T-cell (primary cell): ENCODE measurements around the gene ROBO1. TPM values are rescaled to one million over a fixed set of nuclear protein-coding genes. Genes with fewer than 3 reads are reported as not detected.

ENCODE experiments used
- ATAC-seq, 4 experiments: fragments of 200-7000 bp in 3 of 4; fragments of 150-1000 bp in 1 of 4; cut with Tn5 transposase; replicated peaks in 1 of 4; 1 replicate in 3 of 4; 2 replicates in 1 of 4; pipeline ENCODE4 v1.10.0; 2021; ENCODE audit warnings: moderate library complexity in 3 of 4, mild to moderate bottlenecking in 2 of 4, moderate number of reproducible peaks in 1 of 4
- CTCF ChIA-PET, 2 donors: fragments of 300-600 bp; sonication (Branson Sonifier 250); formaldehyde crosslinking; loops; one replicate each; lab custom pipeline; 2022; ENCODE audit warnings: antibody characterized with exemption in 2 of 2; lab: Charles Lee
- POLR2A ChIA-PET, 2 donors: fragments of 300-600 bp; sonication (Branson Sonifier 250); formaldehyde crosslinking; loops; one replicate each; lab custom pipeline; 2022; ENCODE audit warnings: antibody characterized with exemption in 2 of 2; lab: Charles Lee
- DNase-seq, 35 experiments: peaks; one replicate each; pipeline versions ENCODE4 v3.0.0 to v3.0.0-alpha.2; 2013 to 2023
- H3K27ac ChIP-seq: one replicate; pipeline ENCODE4 v1.5.1; 2013; ENCODE audit warnings: low read length
- H3K27me3 ChIP-seq, 2 experiments: replicated peaks in 1 of 2; 1 replicate in 1 of 2; 2 replicates in 1 of 2; pipeline versions ENCODE4 v1.6.1 to v1.7.0; 2013; ENCODE audit warnings: low read length in 1 of 2, mixed read lengths in 1 of 2; ENCODE audit not compliant: control insufficient read depth in 2 of 2, insufficient read depth in 2 of 2; ENCODE audit errors: extremely low read depth in 1 of 2
- H3K36me3 ChIP-seq, 2 donors: 1 replicate in 1 of 2; 2 replicates in 1 of 2; pipeline versions ENCODE4 v1.6.1 to v1.7.0; 2013; ENCODE audit warnings: low read length in 1 of 2; ENCODE audit not compliant: control insufficient read depth in 2 of 2, insufficient read depth in 1 of 2; ENCODE audit errors: extremely low read depth in 1 of 2
- H3K4me1 ChIP-seq, 2 experiments: 1 replicate in 1 of 2; 2 replicates in 1 of 2; pipeline versions ENCODE4 v1.6.1 to v1.7.0; 2013; ENCODE audit warnings: low read length in 2 of 2, mixed read lengths in 1 of 2; ENCODE audit not compliant: insufficient read depth in 2 of 2, control insufficient read depth in 1 of 2; ENCODE audit errors: extremely low read depth in 1 of 2
- H3K4me3 ChIP-seq, 2 donors: 1 replicate in 1 of 2; 2 replicates in 1 of 2; pipeline versions ENCODE4 v1.5.1 to v1.7.0; 2013; ENCODE audit warnings: mild to moderate bottlenecking in 2 of 2, low read length in 1 of 2, moderate library complexity in 1 of 2; ENCODE audit not compliant: control insufficient read depth in 1 of 2; ENCODE audit errors: extremely low read depth in 1 of 2
- H3K9me3 ChIP-seq: 2 replicates; pipeline ENCODE4 v1.7.0; 2013
- H3K27ac Mint-ChIP-seq, 2 donors: one replicate each; pipeline ENCODE4 v1.8.0; 2020 to 2021; ENCODE audit warnings: mild to moderate bottlenecking in 2 of 2, mixed read lengths in 2 of 2
- H3K27me3 Mint-ChIP-seq, 2 donors: one replicate each; pipeline ENCODE4 v1.8.0; 2021 to 2022; ENCODE audit warnings: mixed read lengths in 2 of 2
- H3K36me3 Mint-ChIP-seq: one replicate; pipeline ENCODE4 v1.8.0; 2021; ENCODE audit warnings: mixed read lengths
- H3K4me1 Mint-ChIP-seq, 3 donors: one replicate each; pipeline ENCODE4 v1.8.0; 2020 to 2022; ENCODE audit warnings: mixed read lengths in 3 of 3, mild to moderate bottlenecking in 1 of 3
- H3K4me3 Mint-ChIP-seq, 3 donors: one replicate each; pipeline ENCODE4 v1.8.0; 2020 to 2022; ENCODE audit warnings: mild to moderate bottlenecking in 3 of 3, mixed read lengths in 3 of 3, moderate library complexity in 3 of 3
- H3K9me3 Mint-ChIP-seq, 3 donors: one replicate each; pipeline ENCODE4 v1.8.0; 2020 to 2022; ENCODE audit warnings: mixed read lengths in 3 of 3
- WGBS: methylation state at CpG from one replicate; pipeline ENCODE4 v1.1.5; 2013; ENCODE audit warnings: missing lambda C conversion rate; ENCODE audit not compliant: insufficient coverage; 5-methylcytosine and 5-hydroxymethylcytosine counted together
- total RNA-seq, 35 experiments: library from RNA in 6 of 35; stranded (reverse) in 6 of 35; fragments of 120-200 nt in 1 of 35; gene quantifications; one replicate each; pipeline versions ENCODE4 v1.2.1 to v1.2.4 and lab custom pipeline; 2013 to 2026

The ROBO1 gene
- total RNA-seq, 5 donors from 2014 or later (not counting 1 experiment from before 2014, with no cell fraction given), result 0.20 to 2.4 (median 1.7) TPM

DNA sequence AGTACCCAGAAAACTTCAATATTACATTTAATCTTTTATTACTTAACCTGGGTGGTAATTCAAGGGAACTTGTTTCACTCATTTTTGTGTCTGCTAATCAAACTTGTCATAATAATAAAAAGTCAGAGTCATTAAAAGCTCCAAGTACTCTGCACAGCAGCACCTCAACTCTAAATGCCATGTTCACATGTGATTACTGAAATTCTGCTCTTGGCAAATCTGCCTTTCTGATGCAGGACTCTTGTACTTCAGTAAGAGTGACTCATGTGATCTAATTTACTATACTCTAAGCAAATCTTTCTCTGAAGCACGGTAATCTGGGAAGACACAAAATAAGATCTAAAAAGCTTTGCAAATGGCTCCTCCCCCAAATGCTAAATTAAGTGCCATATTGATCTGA, 6.4 kb downstream of the ROBO1 start:
- POLR2A ChIA-PET, result no interaction called here
- H3K27me3 Mint-ChIP-seq, result peaks cover 3 to 11% of the 10 kb centered on the region in 2 donors
- Histone ChIP-seq H3K4me1 (no peaks in the 10 kb centered on the region), H3K9me3 (no peaks in the 10 kb centered on the region), H3K4me3 (no peak overlapping the region), H3K27me3 (peaks cover 0 to 8% of the 10 kb centered on the region in 2 experiments), H3K27ac (no peak overlapping the region), H3K36me3 (no peaks in the 10 kb centered on the region)
- ATAC-seq (no peak), DNase-seq (no peak)
- no peaks in the 10 kb centered on the region for H3K4me1 Mint-ChIP-seq
- no peak overlapping the region for H3K4me3 Mint-ChIP-seq
- peaks cover 8 to 17% (median 14%) of the 10 kb centered on the region in 3 donors for H3K9me3 Mint-ChIP-seq
- H3K36me3 Mint-ChIP-seq, result no peaks in the 10 kb centered on the region
- no peak overlapping the region for H3K27ac Mint-ChIP-seq
- CTCF ChIA-PET, result no interaction called here
- WGBS, result no CpG with 5 or more reads among the region's 1 CpG

GRCh38 chr3:79751703-79752102, 16.1 kb downstream of the ROBO1 start:
- H3K4me1 ChIP-seq, result no peaks in the 10 kb centered on the region
- Mint-ChIP-seq H3K4me3 (no peak overlapping the region), H3K4me1 (no peaks in the 10 kb centered on the region), H3K9me3 (peaks cover 25 to 35% (median 27%) of the 10 kb centered on the region in 3 donors), H3K36me3 (no peaks in the 10 kb centered on the region), H3K27ac (no peak overlapping the region), H3K27me3 (no peaks in the 10 kb centered on the region)
- ATAC-seq, result no peak
- H3K36me3 ChIP-seq, result no peaks in the 10 kb centered on the region
- H3K4me3 ChIP-seq, result no peak overlapping the region
- H3K9me3 ChIP-seq, result no peaks in the 10 kb centered on the region
- no peaks in the 10 kb centered on the region for H3K27me3 ChIP-seq
- no peak for DNase-seq
- H3K27ac ChIP-seq, result no peak overlapping the region
- ChIA-PET CTCF (no interaction called here), POLR2A (no interaction called here)
- WGBS, result no CpG with 5 or more reads among the region's 1 CpG

- no peak overlapping the region for H3K4me3 ChIP-seq
- POLR2A ChIA-PET, result no interaction called here
These were observed 30.3 kb downstream of the ROBO1 start for GRCh38 chr3:79737530-79737929.

DNA sequence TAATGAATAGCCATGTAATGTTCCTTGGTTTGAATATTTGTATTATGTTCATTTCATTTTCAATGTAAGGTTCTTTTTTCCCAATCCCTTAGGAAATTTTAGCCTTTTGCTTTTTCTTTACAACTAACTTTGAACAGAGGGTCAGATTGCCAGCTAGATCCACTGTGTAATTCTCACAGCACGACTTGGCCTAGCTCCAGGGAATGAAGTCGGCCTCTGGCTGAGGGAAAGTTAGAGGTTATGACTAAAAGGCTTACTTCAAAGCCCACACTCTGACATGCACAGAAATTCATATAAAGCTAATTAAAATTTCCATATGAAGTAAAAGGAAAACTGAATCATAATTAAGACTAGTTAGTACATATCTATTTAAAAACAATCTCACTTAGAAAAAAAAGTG, 38.7 kb downstream of the ROBO1 start:
- DNase-seq, result no peak
- ChIA-PET CTCF (no interaction called here), POLR2A (interaction anchor here in 1 of 2 donors (0.5 kb wide), 1 partner anchor 8 kb away, joined by 7 read pairs; no protein-coding TSS in a partner anchor)
- Histone ChIP-seq H3K4me3 (no peak overlapping the region), H3K4me1 (no peaks in the 10 kb centered on the region), H3K27me3 (no peaks in the 10 kb centered on the region), H3K9me3 (no peaks in the 10 kb centered on the region), H3K36me3 (no peaks in the 10 kb centered on the region), H3K27ac (no peak overlapping the region)
- H3K4me3 Mint-ChIP-seq, result no peak overlapping the region
- no CpG with 5 or more reads among the region's 2 CpGs for WGBS
- no peaks in the 10 kb centered on the region for H3K4me1 Mint-ChIP-seq
- peaks cover 11 to 27% (median 23%) of the 10 kb centered on the region in 3 donors for H3K9me3 Mint-ChIP-seq
- ATAC-seq, result no peak
- no peaks in the 10 kb centered on the region for H3K36me3 Mint-ChIP-seq
- no peak overlapping the region for H3K27ac Mint-ChIP-seq
- H3K27me3 Mint-ChIP-seq, result no peaks in the 10 kb centered on the region

More at GRCh38 chr3:79737530-79737929, 30.3 kb downstream of the ROBO1 start:
- Mint-ChIP-seq H3K4me3 (no peak overlapping the region), H3K4me1 (no peaks in the 10 kb centered on the region), H3K36me3 (no peaks in the 10 kb centered on the region), H3K27ac (no peak overlapping the region), H3K27me3 (no peaks in the 10 kb centered on the region), H3K9me3 (peaks cover 19 to 35% (median 31%) of the 10 kb centered on the region in 3 donors)
- no peak for ATAC-seq
- H3K9me3 ChIP-seq, result no peaks in the 10 kb centered on the region
- no peaks in the 10 kb centered on the region for H3K36me3 ChIP-seq
- CTCF ChIA-PET, result no interaction called here
- H3K4me1 ChIP-seq, result no peaks in the 10 kb centered on the region
- H3K27ac ChIP-seq, result no peak overlapping the region
- no peaks in the 10 kb centered on the region for H3K27me3 ChIP-seq
- DNase-seq, result no peak

- H3K27me3 Mint-ChIP-seq, result no peaks in the 10 kb centered on the region
- no peaks in the 10 kb centered on the region for H3K4me1 Mint-ChIP-seq
- no peak overlapping the region for H3K27ac ChIP-seq
- no peak for ATAC-seq
- ChIA-PET CTCF (no interaction called here), POLR2A (no interaction called here)
- no peak overlapping the region for H3K4me3 Mint-ChIP-seq
- H3K4me3 ChIP-seq, result no peak overlapping the region
- H3K9me3 ChIP-seq, result no peaks in the 10 kb centered on the region
- H3K27ac Mint-ChIP-seq, result no peak overlapping the region
- H3K4me1 ChIP-seq, result no peaks in the 10 kb centered on the region
- no peaks in the 10 kb centered on the region for H3K27me3 ChIP-seq
- no peak for DNase-seq
- no peaks in the 10 kb centered on the region for H3K36me3 ChIP-seq
- peaks cover 4 to 15% (median 9%) of the 10 kb centered on the region in 3 donors for H3K9me3 Mint-ChIP-seq
- no peaks in the 10 kb centered on the region for H3K36me3 Mint-ChIP-seq
- 43% methylated on average over 1 of the region's 1 CpG for WGBS
These were observed 41.0 kb downstream of the ROBO1 start for GRCh38 chr3:79726786-79727185.

GRCh38 chr3:79724206-79724605, 43.6 kb downstream of the ROBO1 start:
- Histone ChIP-seq H3K27me3 (no peaks in the 10 kb centered on the region), H3K36me3 (no peaks in the 10 kb centered on the region), H3K4me1 (no peaks in the 10 kb centered on the region), H3K4me3 (no peak overlapping the region), H3K27ac (no peak overlapping the region), H3K9me3 (no peaks in the 10 kb centered on the region)
- POLR2A ChIA-PET, result no interaction called here
- CTCF ChIA-PET, result no interaction called here
- no peak for DNase-seq
- Mint-ChIP-seq H3K27me3 (no peaks in the 10 kb centered on the region), H3K4me1 (no peaks in the 10 kb centered on the region), H3K36me3 (no peaks in the 10 kb centered on the region), H3K27ac (no peak overlapping the region), H3K9me3 (peaks cover 2 to 19% (median 6%) of the 10 kb centered on the region in 3 donors), H3K4me3 (no peak overlapping the region)
- WGBS, result 48% methylated on average over 3 of the region's 9 CpGs
- ATAC-seq, result no peak

- no peaks in the 10 kb centered on the region for H3K36me3 Mint-ChIP-seq
- ChIA-PET POLR2A (no interaction called here), CTCF (no interaction called here)
- Histone ChIP-seq H3K27me3 (no peaks in the 10 kb centered on the region), H3K4me1 (no peaks in the 10 kb centered on the region), H3K4me3 (no peak overlapping the region), H3K36me3 (no peaks in the 10 kb centered on the region), H3K9me3 (no peaks in the 10 kb centered on the region), H3K27ac (no peak overlapping the region)
- H3K27ac Mint-ChIP-seq, result no peak overlapping the region
- DNase-seq, result no peak
- no peak for ATAC-seq
- H3K9me3 Mint-ChIP-seq, result peaks cover 3 to 16% (median 5%) of the 10 kb centered on the region in 3 donors
- H3K27me3 Mint-ChIP-seq, result no peaks in the 10 kb centered on the region
- no peaks in the 10 kb centered on the region for H3K4me1 Mint-ChIP-seq
- no peak overlapping the region for H3K4me3 Mint-ChIP-seq
- no CpG with 5 or more reads among the region's 1 CpG for WGBS
These were observed 77.7 kb downstream of the ROBO1 start for GRCh38 chr3:79690072-79690471.
